Sigmoid colon (tissue), 7 donors: ENCODE measurements around the gene IRF2BPL. TPM values are rescaled to one million over a fixed set of nuclear protein-coding genes. Genes with fewer than 3 reads are reported as not detected.

Experiments
- DNase-seq: peaks from one replicate; pipeline ENCODE4 v3.0.0-alpha.2; 2019
- H3K27ac ChIP-seq, 4 donors: fragments of 200-600 bp; sonication (generic); one replicate each; pipeline ENCODE4 v1.5.1; 2016 to 2019; ENCODE audit warnings: mild to moderate bottlenecking in 1 of 4
- H3K27me3 ChIP-seq, 3 donors: fragments of 200-600 bp; sonication (generic); one replicate each; pipeline ENCODE4 v1.5.1; 2019; ENCODE audit warnings: mild to moderate bottlenecking in 1 of 3
- H3K36me3 ChIP-seq, 4 donors: fragments of 200-600 bp; sonication (generic); one replicate each; pipeline ENCODE4 v1.5.1; 2016 to 2019
- H3K4me1 ChIP-seq, 4 donors: fragments of 200-600 bp; sonication (generic); one replicate each; pipeline ENCODE4 v1.5.1; 2017 to 2019
- H3K4me3 ChIP-seq, 4 donors: fragments of 200-600 bp; sonication (generic); one replicate each; pipeline ENCODE4 v1.5.1; 2017 to 2019; ENCODE audit warnings: mild to moderate bottlenecking in 2 of 4, moderate library complexity in 1 of 4
- H3K9me3 ChIP-seq, 4 donors: fragments of 200-600 bp in 3 of 4; sonication (generic) in 3 of 4; one replicate each; pipeline versions ENCODE4 v1.5.1 to v1.6.1; 2013 to 2019
- EP300 ChIP-seq, 4 donors: sonication (generic); formaldehyde crosslinking; IDR thresholded peaks; one replicate each; pipeline ENCODE4 v1.6.1; 2017; ENCODE audit warnings: antibody characterized with exemption in 4 of 4
- POLR2A ChIP-seq, 2 donors: fragments of 450-650 bp; IDR thresholded peaks; one replicate each; pipeline ENCODE4 v1.6.1; 2016; ENCODE audit warnings: antibody characterized with exemption in 2 of 2, mild to moderate bottlenecking in 2 of 2, moderate library complexity in 2 of 2
- POLR2AphosphoS5 ChIP-seq, 4 donors: sonication (generic); formaldehyde crosslinking; IDR thresholded peaks; one replicate each; pipeline ENCODE4 v1.6.1; 2017; ENCODE audit warnings: antibody characterized with exemption in 4 of 4
- whole genome bisulfite sequencing, 2 donors: extraction: QIAGEN DNeasy Blood & Tissue Kit; methylation state at CpG; one replicate each; pipeline ENCODE4 v1.1.7; 2013; 5-methylcytosine and 5-hydroxymethylcytosine counted together
- intact Hi-C: fragments of 100-400 bp; cut with DNase I; formaldehyde crosslinking; loops from one replicate; pipeline ENCODE4 v1.15.1; 2023
- polyA plus RNA-seq, 3 donors: library from polyadenylated mRNA; stranded (reverse); fragments of 200-250 nt; gene quantifications; one replicate each; pipeline ENCODE4 v1.2.3, GENCODE V29; 2013
- total RNA-seq, 4 donors: library from RNA; depleted of rRNA; stranded (reverse); fragments of >200 nt; gene quantifications; one replicate each; pipeline ENCODE4 v1.1.0, GENCODE V29; 2016
- TF ChIP-seq, protein P1 (sequence below), 4 experiments: fragments of 450-650 bp in 3 of 4; fragments of 200-600 bp in 1 of 4; IDR thresholded peaks; one replicate each; pipeline ENCODE4 v1.5.1; 2016 to 2019; ENCODE audit warnings: antibody characterized with exemption in 4 of 4, mild to moderate bottlenecking in 3 of 4, moderate library complexity in 2 of 4
- donor health status: healthy with polysubstance abuse.
- donor health status: Bipolar disorder and iron deficiency.
- donor health status: healthy.

IRF2BPL gene
- total and polyA plus RNA-seq, 7 donors: 3.0 to 63.1 (median 34.7) TPM

GRCh38 chr14:77026930-77027537, 1.5 kb downstream of the IRF2BPL start:
- H3K27ac ChIP-seq: peak overlapping the region; percentile 97 to 100 (median 100)
- H3K36me3 ChIP-seq: peaks cover 0 to 14% (median 6%) of the 10 kb centered on the region in 4 donors
- intact Hi-C loops: loop anchor here (1.0 to 2.0 kb wide), 2 partner anchors 15 to 68 kb away; no protein-coding TSS in a partner anchor
- peak overlapping the region; percentile 85 to 96 (median 91) for H3K4me3 ChIP-seq
- no peaks in the 10 kb centered on the region for H3K27me3 ChIP-seq
- WGBS, 2 donors: 2 to 4% methylated on average over 65 of the region's 65 CpGs
- DNase-seq: peak; percentile 79
- no peaks in the 10 kb centered on the region for H3K9me3 ChIP-seq
- no peak for TF ChIP-seq POLR2AphosphoS5 (IDR thresholded peaks at IDR 0.05)
- TF ChIP-seq POLR2A (IDR thresholded peaks at IDR 0.05): no peak
- TF ChIP-seq EP300 (IDR thresholded peaks at IDR 0.05): peak in 1 of 4 donors; percentile 9
- TF ChIP-seq, protein P1, sequence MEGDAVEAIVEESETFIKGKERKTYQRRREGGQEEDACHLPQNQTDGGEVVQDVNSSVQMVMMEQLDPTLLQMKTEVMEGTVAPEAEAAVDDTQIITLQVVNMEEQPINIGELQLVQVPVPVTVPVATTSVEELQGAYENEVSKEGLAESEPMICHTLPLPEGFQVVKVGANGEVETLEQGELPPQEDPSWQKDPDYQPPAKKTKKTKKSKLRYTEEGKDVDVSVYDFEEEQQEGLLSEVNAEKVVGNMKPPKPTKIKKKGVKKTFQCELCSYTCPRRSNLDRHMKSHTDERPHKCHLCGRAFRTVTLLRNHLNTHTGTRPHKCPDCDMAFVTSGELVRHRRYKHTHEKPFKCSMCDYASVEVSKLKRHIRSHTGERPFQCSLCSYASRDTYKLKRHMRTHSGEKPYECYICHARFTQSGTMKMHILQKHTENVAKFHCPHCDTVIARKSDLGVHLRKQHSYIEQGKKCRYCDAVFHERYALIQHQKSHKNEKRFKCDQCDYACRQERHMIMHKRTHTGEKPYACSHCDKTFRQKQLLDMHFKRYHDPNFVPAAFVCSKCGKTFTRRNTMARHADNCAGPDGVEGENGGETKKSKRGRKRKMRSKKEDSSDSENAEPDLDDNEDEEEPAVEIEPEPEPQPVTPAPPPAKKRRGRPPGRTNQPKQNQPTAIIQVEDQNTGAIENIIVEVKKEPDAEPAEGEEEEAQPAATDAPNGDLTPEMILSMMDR (IDR thresholded peaks at IDR 0.05): peak in 1 of 4 experiments; percentile 33
- H3K4me1 ChIP-seq: peaks cover 0 to 74% (median 58%) of the 10 kb centered on the region in 4 donors

GRCh38 chr14:77026166-77026929, 2.2 kb downstream of the IRF2BPL start:
- DNase-seq: peak; percentile 81
- H3K27ac ChIP-seq: peak overlapping the region; percentile 97 to 100 (median 100)
- peaks cover 0 to 14% (median 6%) of the 10 kb centered on the region in 4 donors for H3K36me3 ChIP-seq
- H3K27me3 ChIP-seq: no peaks in the 10 kb centered on the region
- H3K9me3 ChIP-seq: no peaks in the 10 kb centered on the region
- WGBS, 2 donors: 23 to 55% methylated on average over 76 of the region's 76 CpGs
- peaks cover 0 to 68% (median 52%) of the 10 kb centered on the region in 4 donors for H3K4me1 ChIP-seq
- TF ChIP-seq POLR2A (IDR thresholded peaks at IDR 0.05) (peak in 1 of 2 donors; percentile 22), EP300 (IDR thresholded peaks at IDR 0.05) (no peak), POLR2AphosphoS5 (IDR thresholded peaks at IDR 0.05) (peak in 2 of 4 donors; percentile 27 to 66)
- TF ChIP-seq, protein P1 (IDR thresholded peaks at IDR 0.05): no peak
- peak overlapping the region; percentile 85 to 96 (median 91) for H3K4me3 ChIP-seq
- intact Hi-C loops: loop anchor here (2.0 kb wide), 1 partner anchor 68 kb away; no protein-coding TSS in a partner anchor

DNA sequence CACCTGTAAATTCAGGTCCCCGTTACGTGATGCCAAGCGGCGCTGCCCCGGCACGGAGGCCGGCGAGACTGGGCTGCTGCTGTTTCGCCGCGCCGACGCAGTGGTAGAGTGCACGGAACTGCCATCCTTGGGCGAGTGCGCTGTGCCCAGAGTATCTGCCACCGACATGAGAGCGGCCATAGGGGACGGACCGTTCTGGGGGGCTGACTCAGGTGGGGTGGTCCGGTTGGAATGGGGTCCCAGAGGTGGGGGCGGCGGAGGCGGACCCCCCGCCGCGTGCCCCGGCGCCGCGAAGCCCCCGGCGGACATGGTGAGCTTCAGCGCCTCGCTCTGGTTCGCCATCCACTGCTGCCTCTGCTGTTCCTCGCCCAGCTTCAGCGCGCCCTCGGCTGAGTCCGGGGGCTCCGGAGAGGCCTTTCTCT, 2.8 kb downstream of the IRF2BPL start:
- intact Hi-C loops: loop anchor here (2.0 kb wide), 1 partner anchor 67 kb away; no protein-coding TSS in a partner anchor
- H3K36me3 ChIP-seq: peaks cover 0 to 14% (median 6%) of the 10 kb centered on the region in 4 donors
- H3K27me3 ChIP-seq: no peaks in the 10 kb centered on the region
- TF ChIP-seq POLR2A (IDR thresholded peaks at IDR 0.05): no peak
- peak in 3 of 4 donors; percentile 4 to 37 (median 21) for TF ChIP-seq POLR2AphosphoS5 (IDR thresholded peaks at IDR 0.05)
- TF ChIP-seq, protein P1 (IDR thresholded peaks at IDR 0.05): no peak
- no peak for DNase-seq
- H3K9me3 ChIP-seq: no peaks in the 10 kb centered on the region
- H3K4me1 ChIP-seq: peaks cover 0 to 62% (median 46%) of the 10 kb centered on the region in 4 donors
- WGBS, 2 donors: 68 to 74% methylated on average over 42 of the region's 42 CpGs
- H3K4me3 ChIP-seq: peak overlapping the region; percentile 85 to 96 (median 91)
- peak overlapping the region; percentile 97 to 100 (median 100) for H3K27ac ChIP-seq

- Histone ChIP-seq H3K27ac (peak overlapping the region; percentile 97 to 100 (median 100)), H3K36me3 (peaks cover 0 to 14% (median 6%) of the 10 kb centered on the region in 4 donors), H3K4me3 (peak overlapping the region; percentile 8 to 96 (median 87)), H3K9me3 (no peaks in the 10 kb centered on the region), H3K27me3 (no peaks in the 10 kb centered on the region), H3K4me1 (peaks cover 0 to 47% (median 31%) of the 10 kb centered on the region in 4 donors)
- no peak for TF ChIP-seq EP300 (IDR thresholded peaks at IDR 0.05)
- TF ChIP-seq POLR2AphosphoS5 (IDR thresholded peaks at IDR 0.05): peak in 2 of 4 donors; percentile 38 to 45
- WGBS, 2 donors: 16 to 33% methylated on average over 16 of the region's 16 CpGs
- intact Hi-C loops: no loop called here
- DNase-seq: peak; percentile 78
These were observed 4.3 kb downstream of the IRF2BPL start for GRCh38 chr14:77024171-77024691.
